ENCODE data around the gene PLPPR5. TPM values are rescaled to one million over a fixed set of nuclear protein-coding genes. Genes with fewer than 3 reads are reported as not detected.

PLPPR5 gene
- polyA plus RNA-seq, 4 donors, result 1.0 to 2.0 (median 1.5) TPM

GRCh38 chr1:98860329-98860728, 144.3 kb downstream of the PLPPR5 start:
- DNase-seq (ENCODE audit: low read depth in 4 of 4, low spot score in 2 of 4), result no peak

DNA sequence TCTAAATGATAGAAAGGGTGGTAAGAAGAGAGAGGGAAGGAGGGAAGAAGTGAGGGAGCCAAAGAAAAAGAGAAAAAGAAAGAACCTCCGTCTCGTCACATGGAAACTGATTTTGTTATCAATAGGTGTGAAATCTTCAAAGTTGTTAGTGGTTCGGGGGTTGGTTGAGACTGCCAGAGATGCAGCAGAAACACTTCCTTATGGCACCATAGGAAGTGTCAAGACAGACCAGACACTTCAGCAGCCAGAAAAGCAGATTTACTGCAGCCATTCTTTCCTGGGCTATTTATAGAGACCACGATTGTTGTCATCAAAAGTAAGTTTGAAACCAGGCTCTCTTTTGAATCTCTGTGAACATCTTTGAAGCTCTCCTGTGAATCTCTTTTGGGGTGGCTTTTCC, 150.5 kb downstream of the PLPPR5 start:
- no peak for DNase-seq (ENCODE audit: low read depth in 4 of 4, low spot score in 2 of 4)

- DNase-seq (ENCODE audit: low read depth in 4 of 4, low spot score in 2 of 4), result no peak
Observed at GRCh38 chr1:98849969-98850636, 154.6 kb downstream of the PLPPR5 start.

DNA sequence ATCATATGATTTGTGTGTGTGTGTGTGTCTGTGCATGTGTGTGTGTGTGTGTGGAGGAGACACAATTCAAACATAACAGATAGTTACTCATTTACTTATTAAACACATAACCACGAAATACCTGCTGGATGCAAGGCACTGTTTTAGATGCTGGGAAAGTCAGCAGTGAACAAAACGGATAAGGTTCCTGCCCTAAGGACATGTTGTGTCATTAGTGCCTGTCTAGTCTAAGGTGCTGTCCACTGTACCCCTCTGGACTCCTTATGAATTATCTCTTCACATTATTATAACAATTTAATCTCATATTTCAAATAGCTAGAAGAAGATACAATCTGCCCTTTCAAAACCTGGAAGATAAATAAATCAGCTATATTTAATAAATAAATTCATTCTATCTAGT, 162.4 kb downstream of the PLPPR5 start:
- no peak for DNase-seq (ENCODE audit: low read depth in 4 of 4, low spot score in 2 of 4)

All from left renal cortex interstitium (tissue), 4 donors.